Prostate gland (tissue), 2 donors: ENCODE measurements around the gene CDC42BPB.

Source experiments
- POLR2A ChIP-seq: fragments of 450-650 bp; IDR thresholded peaks from one replicate; pipeline ENCODE4 v1.6.1; 2016; ENCODE audit warnings: antibody characterized with exemption, mild to moderate bottlenecking
- POLR2AphosphoS5 ChIP-seq: sonication (generic); formaldehyde crosslinking; IDR thresholded peaks from one replicate; pipeline ENCODE4 v1.6.1; 2017; ENCODE audit warnings: antibody characterized with exemption
- TF ChIP-seq, protein P1 (sequence below), 4 experiments: fragments of 200-600 bp in 2 of 4; fragments of 450-650 bp in 2 of 4; sonication (generic) in 2 of 4; IDR thresholded peaks; 1 replicate in 3 of 4; 2 replicates in 1 of 4; pipeline ENCODE4 v1.5.1; 2016 to 2019; ENCODE audit warnings: antibody characterized with exemption in 4 of 4, mild to moderate bottlenecking in 2 of 4, moderate library complexity in 2 of 4

DNA sequence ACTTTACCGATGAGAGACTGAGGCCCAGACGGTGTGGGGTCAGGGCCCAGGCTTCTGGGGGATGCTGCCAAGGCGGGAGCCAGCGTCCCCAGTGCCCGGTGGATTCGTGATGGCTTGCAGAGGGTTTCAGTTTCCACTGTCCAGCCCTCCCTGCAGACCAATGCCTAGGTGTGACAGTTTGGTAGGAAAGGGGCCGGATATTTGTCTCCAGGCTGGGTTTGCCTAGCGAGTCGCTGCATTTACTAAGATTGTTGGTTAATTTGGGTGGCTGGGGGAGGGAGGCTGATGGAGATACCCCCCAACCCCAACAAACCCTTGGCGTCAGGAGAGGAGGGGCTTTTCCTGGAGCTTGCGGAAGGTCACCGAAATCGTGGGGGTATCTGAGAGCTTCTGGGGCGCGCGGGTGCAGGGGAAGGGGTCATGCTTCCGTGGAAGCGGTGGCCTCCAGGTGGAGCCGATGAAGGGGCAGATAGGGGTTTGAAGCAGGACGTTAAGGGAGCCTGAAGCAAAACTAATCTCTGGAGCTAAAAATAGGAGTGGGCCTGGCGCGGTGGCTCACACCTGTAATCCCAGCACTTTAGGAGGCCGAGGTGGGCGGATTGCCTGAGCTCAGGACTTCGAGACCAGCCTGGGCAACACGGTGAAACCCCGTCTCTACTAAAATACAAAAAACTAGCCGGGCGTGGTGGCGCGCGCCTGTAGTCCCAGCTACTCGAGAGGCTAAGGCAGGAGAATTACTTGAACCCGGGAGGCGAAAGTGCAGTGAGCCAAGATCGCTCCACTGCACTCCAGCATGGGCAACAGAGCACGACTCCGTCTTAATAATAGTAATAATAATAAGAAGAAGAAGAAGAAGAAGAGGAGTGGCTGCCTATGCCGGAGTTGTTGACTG lies 1.1 kb upstream of the CDC42BPB start:
- TF ChIP-seq, protein P1, sequence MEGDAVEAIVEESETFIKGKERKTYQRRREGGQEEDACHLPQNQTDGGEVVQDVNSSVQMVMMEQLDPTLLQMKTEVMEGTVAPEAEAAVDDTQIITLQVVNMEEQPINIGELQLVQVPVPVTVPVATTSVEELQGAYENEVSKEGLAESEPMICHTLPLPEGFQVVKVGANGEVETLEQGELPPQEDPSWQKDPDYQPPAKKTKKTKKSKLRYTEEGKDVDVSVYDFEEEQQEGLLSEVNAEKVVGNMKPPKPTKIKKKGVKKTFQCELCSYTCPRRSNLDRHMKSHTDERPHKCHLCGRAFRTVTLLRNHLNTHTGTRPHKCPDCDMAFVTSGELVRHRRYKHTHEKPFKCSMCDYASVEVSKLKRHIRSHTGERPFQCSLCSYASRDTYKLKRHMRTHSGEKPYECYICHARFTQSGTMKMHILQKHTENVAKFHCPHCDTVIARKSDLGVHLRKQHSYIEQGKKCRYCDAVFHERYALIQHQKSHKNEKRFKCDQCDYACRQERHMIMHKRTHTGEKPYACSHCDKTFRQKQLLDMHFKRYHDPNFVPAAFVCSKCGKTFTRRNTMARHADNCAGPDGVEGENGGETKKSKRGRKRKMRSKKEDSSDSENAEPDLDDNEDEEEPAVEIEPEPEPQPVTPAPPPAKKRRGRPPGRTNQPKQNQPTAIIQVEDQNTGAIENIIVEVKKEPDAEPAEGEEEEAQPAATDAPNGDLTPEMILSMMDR (IDR thresholded peaks at IDR 0.05), result no peak
- no peak for TF ChIP-seq POLR2A
- TF ChIP-seq POLR2AphosphoS5, result no peak
